Heart left ventricle (tissue), 16 donors: ENCODE data around the gene MTHFR. TPM values are rescaled to one million over a fixed set of nuclear protein-coding genes. Genes with fewer than 3 reads are reported as not detected.
A peak's percentile ranks its signal among the peaks of the same experiment; 100 is the strongest.

ENCODE experiments used
- ATAC-seq, 4 donors: fragments of 200-7000 bp; cut with Tn5 transposase; one replicate each; pipeline ENCODE4 v1.9.1; 2020 to 2022; ENCODE audit warnings: moderate library complexity in 4 of 4, mild to moderate bottlenecking in 3 of 4, moderate number of reproducible peaks in 1 of 4
- DNase-seq, 5 donors: peaks; one replicate each; pipeline ENCODE4 v3.0.0-alpha.2; 2020
- H3K27ac ChIP-seq, 12 donors: fragments of 200-600 bp; sonication (generic) in 4 of 12; one replicate each; pipeline versions ENCODE4 v1.5.0 to v1.8.0; 2016 to 2022; ENCODE audit warnings: mild to moderate bottlenecking in 2 of 12
- H3K27me3 ChIP-seq, 9 donors: fragments of 200-600 bp; sonication (generic) in 2 of 9; one replicate each; pipeline versions ENCODE4 v1.5.1 to v1.8.0; 2016 to 2022; ENCODE audit warnings: mild to moderate bottlenecking in 3 of 9
- H3K36me3 ChIP-seq, 9 donors: fragments of 200-600 bp; sonication (generic) in 2 of 9; one replicate each; pipeline versions ENCODE4 v1.5.0 to v1.8.0; 2018 to 2022; ENCODE audit warnings: mild to moderate bottlenecking in 2 of 9
- H3K4me1 ChIP-seq, 12 donors: fragments of 200-600 bp; sonication (generic) in 4 of 12; one replicate each; pipeline versions ENCODE4 v1.5.0 to v1.8.0; 2016 to 2022; ENCODE audit warnings: mild to moderate bottlenecking in 3 of 12
- H3K4me3 ChIP-seq, 12 donors: fragments of 200-600 bp; sonication (generic) in 4 of 12; one replicate each; pipeline versions ENCODE4 v1.5.0 to v1.8.0; 2017 to 2022; ENCODE audit warnings: mild to moderate bottlenecking in 9 of 12, moderate library complexity in 4 of 12
- H3K9me3 ChIP-seq, 12 donors: fragments of 200-600 bp; sonication (generic) in 4 of 12; one replicate each; pipeline versions ENCODE4 v1.5.0 to v1.8.0; 2016 to 2022; ENCODE audit warnings: mild to moderate bottlenecking in 1 of 12
- CTCF ChIP-seq, 12 donors: fragments of 200-600 bp; sonication (generic) in 4 of 12; IDR thresholded peaks; one replicate each; pipeline versions ENCODE4 v1.5.0 to v1.8.0; 2018 to 2022; ENCODE audit warnings: antibody characterized with exemption in 12 of 12, mild to moderate bottlenecking in 5 of 12
- POLR2A ChIP-seq, 2 donors: fragments of 450-650 bp; IDR thresholded peaks; one replicate each; pipeline ENCODE4 v1.6.1; 2017; ENCODE audit warnings: antibody characterized with exemption in 2 of 2, mild to moderate bottlenecking in 2 of 2, moderate library complexity in 2 of 2
- WGBS, 4 donors: extraction: QIAGEN DNeasy Blood & Tissue Kit in 2 of 4; methylation state at CpG; one replicate each; pipeline versions ENCODE4 v1.1.5 to v1.1.7; 2013 to 2018; 5-methylcytosine and 5-hydroxymethylcytosine counted together
- intact Hi-C, 10 donors: fragments of 100-400 bp; cut with DNase I; formaldehyde crosslinking; loops; one replicate each; pipeline versions ENCODE4 v1.11.1 to v1.14.2; 2022
- polyA plus RNA-seq, 2 donors: library from polyadenylated mRNA; stranded (reverse); fragments of 200-250 nt; gene quantifications; one replicate each; pipeline ENCODE4 v1.2.3, GENCODE V29; 2013
- total RNA-seq, 9 donors: library from RNA; depleted of rRNA in 2 of 9; stranded (reverse); fragments of >200 nt in 2 of 9; fragmentation: NEBNext Ultra II Directional in 3 of 9; extraction: Animal tissue kit (Norgen Biotek cat#: 25700) in 3 of 9; gene quantifications; one replicate each; pipeline versions ENCODE4 v1.1.0 to v1.2.4, GENCODE V29; 2016 to 2023
- donor health status: ischemic (EF 13 %, LVEDD 7.1; RV severe dilation, severe dysfunction).
- donor health status: healthy with polysubstance abuse.
- donor health status: DM: no; HTN: yes; CAD: no.
- donor health status: DM: no; HTN: no; CAD: no.
- donor health status: ischemic (EF 25% LVEDD 6.9; RV normal size, moderate dysfunction).
- donor health status: ischemic (EF 25% LVEDD 5.7; RV mildly dilated, moderate dysfunction).
- donor health status: healthy.
- donor health status: DM: yes; HTN: yes; CAD: no.
- donor health status: ischemic (EF 35%, LVEDD 5.7; RV mildly dilated, moderate dysfunction).
- donor health status: nonischemic (EF 11% LVEDD 7.7; RV severe dilation, severe dysfunction).
- donor health status: DM: yes; HTN: yes; CAD: no.
- donor health status: PGD.
- donor health status: ischemic (EF 29% LVEDD 5.4; RV normal size, mild dysfunction).
- donor health status: nonischemic (EF 23%, LVEDD 6.1; RV moderate dilation, normal function).

MTHFR gene
- total and polyA plus RNA-seq, 11 donors, result 21.9 to 61.2 (median 38.1) TPM

- intact Hi-C loops, result no loop called here
- TF ChIP-seq POLR2A (IDR thresholded peaks at IDR 0.05) (peak in 1 of 2 donors; percentile 56), CTCF (IDR thresholded peaks at IDR 0.05) (no peak)
- peaks cover 18 to 85% (median 64%) of the 10 kb centered on the region in 12 donors for H3K4me1 ChIP-seq
- H3K9me3 ChIP-seq, result no peaks in the 10 kb centered on the region
- H3K36me3 ChIP-seq, result peaks cover 3 to 89% (median 72%) of the 10 kb centered on the region in 9 donors
- ATAC-seq (peak; percentile 56 to 71 (median 62)), DNase-seq (peak; percentile 71 to 87 (median 77))
- peak overlapping the region; percentile 83 to 99 (median 98) for H3K27ac ChIP-seq
- no peaks in the 10 kb centered on the region for H3K27me3 ChIP-seq
- H3K4me3 ChIP-seq, result peak overlapping the region in 3 of 12 donors; percentile 3 to 31 (median 10)
- WGBS, 4 donors, result 75 to 84% (median 78%) methylated on average over 15 of the region's 15 CpGs
Observed at GRCh38 chr1:11796036-11796828, 9.5 kb downstream of the MTHFR start.

- 70 to 78% (median 76%) methylated on average over 14 of the region's 14 CpGs for WGBS, 4 donors
Observed at GRCh38 chr1:11795238-11795890, 10.4 kb downstream of the MTHFR start.

GRCh38 chr1:11794446-11795237, 11.1 kb downstream of the MTHFR start:
- WGBS, 4 donors, result 79 to 88% (median 83%) methylated on average over 16 to 19 of the region's 19 CpGs
- Histone ChIP-seq H3K27me3 (no peaks in the 10 kb centered on the region), H3K9me3 (no peaks in the 10 kb centered on the region), H3K36me3 (peaks cover 3 to 83% (median 62%) of the 10 kb centered on the region in 9 donors), H3K27ac (peak overlapping the region in 11 of 12 donors; percentile 85 to 99 (median 98)), H3K4me3 (no peak overlapping the region), H3K4me1 (peaks cover 29 to 86% (median 68%) of the 10 kb centered on the region in 12 donors)
- intact Hi-C loops, result no loop called here
- DNase-seq, result peak in 4 of 5 donors; percentile 28 to 72 (median 60)
- TF ChIP-seq CTCF (IDR thresholded peaks at IDR 0.05), result no peak
- no peak for TF ChIP-seq POLR2A (IDR thresholded peaks at IDR 0.05)
- no peak for ATAC-seq

More at GRCh38 chr1:11795238-11795890, 10.4 kb downstream of the MTHFR start:
- ATAC-seq (no peak), DNase-seq (no peak)
- Histone ChIP-seq H3K27me3 (no peaks in the 10 kb centered on the region), H3K36me3 (peaks cover 3 to 83% (median 64%) of the 10 kb centered on the region in 9 donors), H3K9me3 (no peaks in the 10 kb centered on the region), H3K4me3 (peak overlapping the region in 2 of 12 donors; percentile 3 to 31), H3K4me1 (peaks cover 22 to 84% (median 63%) of the 10 kb centered on the region in 12 donors), H3K27ac (peak overlapping the region; percentile 83 to 99 (median 98))
- TF ChIP-seq POLR2A (IDR thresholded peaks at IDR 0.05), result no peak
- no peak for TF ChIP-seq CTCF (IDR thresholded peaks at IDR 0.05)
- intact Hi-C loops, result no loop called here
